Endothelial cell of umbilical vein (primary cell): ENCODE measurements around the gene COQ8A. TPM values are rescaled to one million over a fixed set of nuclear protein-coding genes. Genes with fewer than 3 reads are reported as not detected.

Source experiments
- BruUV-seq: library from RNA; stranded (reverse); fragments of 400-500 nt; replicated peaks from 2 replicates; lab custom pipeline; 2021; lab: Mats Ljungman, UMichigan
- CTCF ChIA-PET: fragments of 300-600, 350-600 bp; sonication (Branson Sonifier 250); formaldehyde crosslinking; loops from one replicate; lab custom pipeline; 2021; ENCODE audit warnings: antibody characterized with exemption, inconsistent platforms; lab: Charles Lee
- POLR2A ChIA-PET: fragments of 300-600, 350-600 bp; sonication (Branson Sonifier 250); formaldehyde crosslinking; loops from one replicate; lab custom pipeline; 2021; ENCODE audit warnings: antibody characterized with exemption, inconsistent platforms; lab: Charles Lee
- DNase-seq: peaks from one replicate; pipeline ENCODE4 v3.0.0-alpha.2; 2011; ENCODE audit warnings: low read depth, low spot score
- FAIRE-seq: peaks from 2 replicates; lab custom pipeline; 2011; peaks lifted over from hg19 to GRCh38; lab: Jason Lieb, UNC
- H2AFZ ChIP-seq: 2 replicates; pipeline ENCODE4 v1.6.0; 2012; ENCODE audit warnings: low read depth, low read length, control low read depth, inconsistent platforms
- H3K27ac ChIP-seq: 2 replicates; pipeline ENCODE4 v1.5.1; 2011; ENCODE audit warnings: low read depth, mild to moderate bottlenecking, control low read depth, low read length, moderate library complexity; ENCODE audit not compliant: insufficient read depth
- H3K27me3 ChIP-seq, 2 experiments: 2 replicates each; pipeline versions ENCODE4 v1.6.0 to v1.6.1; 2011; ENCODE audit warnings: low read length in 2 of 2, mixed read lengths in 1 of 2; ENCODE audit not compliant: control insufficient read depth in 2 of 2, insufficient read depth in 2 of 2
- H3K36me3 ChIP-seq, 2 experiments: 2 replicates in 1 of 2; 3 replicates in 1 of 2; pipeline ENCODE4 v1.5.1; 2011; ENCODE audit warnings: low read length in 2 of 2, mild to moderate bottlenecking in 1 of 2, moderate library complexity in 1 of 2; ENCODE audit not compliant: control insufficient read depth in 2 of 2, insufficient read depth in 2 of 2; ENCODE audit errors: extremely low read depth in 1 of 2
- H3K4me1 ChIP-seq: 3 replicates; pipeline ENCODE4 v1.5.1; 2011; ENCODE audit warnings: mild to moderate bottlenecking, low read length; ENCODE audit not compliant: control insufficient read depth, insufficient read depth; ENCODE audit errors: extremely low read depth
- H3K4me2 ChIP-seq: 2 replicates; pipeline ENCODE4 v1.6.1; 2011; ENCODE audit warnings: low read length, control low read depth, mixed read lengths; ENCODE audit not compliant: insufficient read depth
- H3K4me3 ChIP-seq, 3 experiments: fragments of 200-600 bp in 1 of 3; sonication (generic), shearing (Covaris generic) in 1 of 3; replicated peaks in 1 of 3; 2 replicates each; pipeline ENCODE4 v1.5.1; 2011 to 2016; ENCODE audit warnings: control low read depth in 3 of 3, low read length in 3 of 3, mild to moderate bottlenecking in 2 of 3, inconsistent platforms in 1 of 3, low read depth in 1 of 3, moderate library complexity in 1 of 3; ENCODE audit not compliant: insufficient read depth in 1 of 3
- H3K79me2 ChIP-seq: 2 replicates; pipeline ENCODE4 v1.6.0; 2012; ENCODE audit warnings: low read length, inconsistent platforms; ENCODE audit not compliant: control insufficient read depth, insufficient read depth
- H3K9ac ChIP-seq: replicated peaks from 2 replicates; pipeline ENCODE3; 2011; ENCODE audit warnings: low read length, control low read depth; ENCODE audit not compliant: insufficient read depth; ENCODE audit errors: extremely low read depth
- H3K9me1 ChIP-seq: replicated peaks from 3 replicates; pipeline ENCODE4 v1.6.0; 2011; ENCODE audit warnings: mild to moderate bottlenecking, low read length; ENCODE audit not compliant: control insufficient read depth, insufficient read depth; ENCODE audit errors: extremely low read depth
- H3K9me3 ChIP-seq: replicated peaks from 2 replicates; pipeline ENCODE4 v1.5.1; 2012; ENCODE audit warnings: low read length, inconsistent platforms; ENCODE audit not compliant: control insufficient read depth, insufficient read depth
- H4K20me1 ChIP-seq: replicated peaks from 2 replicates; pipeline ENCODE3; 2011; ENCODE audit warnings: mild to moderate bottlenecking, low read length; ENCODE audit not compliant: control insufficient read depth, insufficient read depth; ENCODE audit errors: extremely low read depth
- CTCF ChIP-seq, 2 donors: IDR thresholded peaks; 1 replicate in 1 of 2; 2 replicates in 1 of 2; pipeline ENCODE4 v1.5.1; 2011; ENCODE audit warnings: low read length in 2 of 2, mild to moderate bottlenecking in 2 of 2, moderate library complexity in 2 of 2, control low read depth in 1 of 2, inconsistent platforms in 1 of 2, low read depth in 1 of 2; ENCODE audit not compliant: insufficient read depth in 1 of 2; ENCODE audit errors: extremely low read depth in 1 of 2
- EZH2 ChIP-seq: IDR thresholded peaks from 2 replicates; pipeline ENCODE4 v1.6.1; 2012; ENCODE audit warnings: borderline replicate concordance, low read depth, mild to moderate bottlenecking, moderate library complexity, low read length, inconsistent platforms; ENCODE audit not compliant: severe bottlenecking
- FOS ChIP-seq: IDR thresholded peaks from 2 replicates; pipeline ENCODE4 v1.6.1; 2011; ENCODE audit warnings: mild to moderate bottlenecking, low read length, moderate library complexity, borderline replicate concordance; ENCODE audit not compliant: insufficient read depth
- GATA2 ChIP-seq: IDR thresholded peaks from 2 replicates; pipeline ENCODE4 v1.7.0; 2011; ENCODE audit warnings: low read depth, mild to moderate bottlenecking, moderate library complexity, mixed read lengths, low read length; ENCODE audit not compliant: insufficient read length, insufficient read depth
- JUN ChIP-seq: IDR thresholded peaks from 2 replicates; pipeline ENCODE4 v1.6.1; 2011; ENCODE audit warnings: borderline replicate concordance, low read depth; ENCODE audit not compliant: insufficient read length, insufficient read depth
- MAX ChIP-seq: IDR thresholded peaks from 2 replicates; pipeline ENCODE4 v1.6.1; 2011; ENCODE audit not compliant: insufficient read depth, insufficient read length
- MYC ChIP-seq: IDR thresholded peaks from one replicate; pipeline ENCODE4 v1.6.1; 2011; ENCODE audit warnings: mild to moderate bottlenecking, low read depth, low read length
- POLR2A ChIP-seq: IDR thresholded peaks from 2 replicates; pipeline ENCODE4 v1.6.1; 2012; ENCODE audit warnings: low read depth, mild to moderate bottlenecking, control low read depth, low read length
- POLR2AphosphoS5 ChIP-seq: IDR thresholded peaks from 2 replicates; pipeline ENCODE4 v1.6.1; 2012; ENCODE audit warnings: low read depth, mild to moderate bottlenecking, control low read depth, low read length, moderate library complexity; ENCODE audit not compliant: insufficient read depth
- dilution Hi-C: fragments of 300-500 bp; cut with MboI; formaldehyde crosslinking; loops from one replicate; pipeline ENCODE4 v1.15.0; 2019; ENCODE audit warnings: low sequenced_read_pairs; ENCODE audit not compliant: extremely low pct_ligation_motif_present
- intact Hi-C: fragments of 100-400 bp; cut with micrococcal nuclease; formaldehyde crosslinking; loops from one replicate; pipeline ENCODE4 v1.10.0; 2022
- polyA plus RNA-seq, 4 experiments: library from polyadenylated mRNA; depleted of rRNA in 3 of 4; stranded (reverse) in 3 of 4; unstranded in 1 of 4; fragments of >200 nt; gene quantifications; 2 replicates each; pipeline versions ENCODE4 v1.2.1 to v1.2.3, GENCODE V29; 2011 to 2012; ENCODE audit warnings: missing spikeins in 1 of 4
- total RNA-seq: library from RNA; stranded (reverse); gene quantifications from 2 replicates; pipeline ENCODE4 v1.2.3, GENCODE V29; 2021

COQ8A gene
- total and polyA plus RNA-seq, 2 donors (not counting 3 experiments of a cell fraction or from before 2014, with no cell fraction given): 6.8 to 9.4 TPM

- H3K36me3 ChIP-seq: no peaks in the 10 kb centered on the region
- POLR2A ChIA-PET: no interaction called here
- H3K27me3 ChIP-seq: no peaks in the 10 kb centered on the region
- CTCF ChIA-PET: interaction anchor here (2.1 to 2.4 kb wide), 2 partner anchors 30 to 349 kb away, joined by 5 to 7 read pairs; no protein-coding TSS in a partner anchor
- H3K9ac ChIP-seq: no peak overlapping the region
- H3K4me3 ChIP-seq: no peak overlapping the region
- no peak overlapping the region for H3K4me2 ChIP-seq
- BruUV-seq: no TSS peak
- no peaks in the 10 kb centered on the region for H4K20me1 ChIP-seq
- H3K4me1 ChIP-seq: no peaks in the 10 kb centered on the region
- FAIRE-seq: no peak
- no peak overlapping the region for H2AFZ ChIP-seq
- H3K9me3 ChIP-seq: no peaks in the 10 kb centered on the region
- dilution Hi-C loops: no loop called here
- no peak for DNase-seq
- H3K79me2 ChIP-seq: no peaks in the 10 kb centered on the region
- intact Hi-C loops: no loop called here
- no peaks in the 10 kb centered on the region for H3K9me1 ChIP-seq
- H3K27ac ChIP-seq: no peak overlapping the region
- TF ChIP-seq EZH2 (no peak), JUN (no peak), POLR2AphosphoS5 (no peak), FOS (no peak), CTCF (IDR thresholded peaks at IDR 0.05; ENCODE audit: extremely low read depth in 1 of 2, insufficient read depth in 1 of 2, low read depth in 1 of 2, low read length in 2 of 2) (no peak), POLR2A (no peak), MAX (no peak), MYC (no peak), GATA2 (no peak)
Observed at GRCh38 chr1:226975259-226976250, 35.5 kb downstream of the COQ8A start.
